Glutamatergic neuron (in vitro differentiated cells): ENCODE data around the gene OR2T8. TPM values are rescaled to one million over a fixed set of nuclear protein-coding genes. Genes with fewer than 3 reads are reported as not detected.

Experiments used
- DNase-seq: peaks from one replicate; pipeline ENCODE4 v3.0.0; 2022
- H3K27ac Mint-ChIP-seq: one replicate; pipeline ENCODE4 v1.8.0; 2020; ENCODE audit warnings: mild to moderate bottlenecking, mixed read lengths, inconsistent platforms; ENCODE audit not compliant: unreplicated experiment
- H3K27me3 Mint-ChIP-seq: one replicate; pipeline ENCODE4 v1.8.0; 2020; ENCODE audit warnings: mild to moderate bottlenecking, moderate library complexity, mixed read lengths, inconsistent platforms; ENCODE audit not compliant: unreplicated experiment
- H3K36me3 Mint-ChIP-seq: one replicate; pipeline ENCODE4 v1.8.0; 2020; ENCODE audit warnings: mild to moderate bottlenecking, mixed read lengths, inconsistent platforms; ENCODE audit not compliant: unreplicated experiment
- H3K4me1 Mint-ChIP-seq: one replicate; pipeline ENCODE4 v1.8.0; 2020; ENCODE audit warnings: mild to moderate bottlenecking, low read depth, mixed read lengths, inconsistent platforms; ENCODE audit not compliant: unreplicated experiment
- H3K4me3 Mint-ChIP-seq: one replicate; pipeline ENCODE4 v1.8.0; 2020; ENCODE audit warnings: mild to moderate bottlenecking, mixed read lengths, inconsistent platforms; ENCODE audit not compliant: unreplicated experiment
- H3K9me3 Mint-ChIP-seq: one replicate; pipeline ENCODE4 v1.8.0; 2020; ENCODE audit warnings: mild to moderate bottlenecking, moderate library complexity, mixed read lengths, inconsistent platforms; ENCODE audit not compliant: unreplicated experiment
- CTCF ChIP-seq: fragments of 200-600 bp; sonication (generic); IDR thresholded peaks from one replicate; pipeline ENCODE4 v1.5.0; 2021; ENCODE audit not compliant: partially characterized antibody, unreplicated experiment
- total RNA-seq: library from RNA; stranded (reverse); fragmentation: NEBNext Ultra II Directional; extraction: Animal tissue kit (Norgen Biotek cat#: 25700); gene quantifications from one replicate; pipeline ENCODE4 v1.2.1, GENCODE V29; 2021; ENCODE audit not compliant: unreplicated experiment

OR2T8 gene
- total RNA-seq, 1 donor from 2014 or later, result not detected

GRCh38 chr1:247966532-247967204 lies 46.6 kb downstream of the OR2T8 start:
- Mint-ChIP-seq H3K4me3 (no peak overlapping the region), H3K27ac (no peak overlapping the region), H3K4me1 (no peaks in the 10 kb centered on the region), H3K9me3 (peaks cover 2% of the 10 kb centered on the region), H3K27me3 (no peaks in the 10 kb centered on the region), H3K36me3 (no peaks in the 10 kb centered on the region)
- DNase-seq, result no peak
- TF ChIP-seq CTCF, result no peak

Other genes with a start within 250 kb of the OR2T8 start
- not detected for gene OR13G1, start 240.5 kb upstream of the OR2T8 start, total RNA-seq
- gene OR6F1, start 203.6 kb upstream of the OR2T8 start, total RNA-seq, result not detected
- not detected for gene OR14K1, start 181.6 kb upstream of the OR2T8 start, total RNA-seq
- gene OR14A2, start 172.1 kb upstream of the OR2T8 start, total RNA-seq, result not detected
- gene OR1C1, start 159.7 kb upstream of the OR2T8 start, total RNA-seq, result not detected
- gene OR14A16, start 96.1 kb upstream of the OR2T8 start, total RNA-seq, result not detected
- not detected for gene OR11L1, start 78.4 kb upstream of the OR2T8 start, total RNA-seq
- 5.2 TPM for gene TRIM58, start 63.1 kb upstream of the OR2T8 start, total RNA-seq
- 1.8 TPM for gene OR2W3, start 24.7 kb upstream of the OR2T8 start, total RNA-seq
- not detected for gene OR2AJ1, start 4.6 kb downstream of the OR2T8 start, total RNA-seq
- 0.61 TPM for gene OR2L8, start 28.6 kb downstream of the OR2T8 start, total RNA-seq
- gene OR2AK2, start 45.0 kb downstream of the OR2T8 start, total RNA-seq, result 0.49 TPM
- 0.22 TPM for gene OR2L5, start 93.4 kb downstream of the OR2T8 start, total RNA-seq
- gene OR2L2, start 109.8 kb downstream of the OR2T8 start, total RNA-seq, result 0.25 TPM
- 0.15 TPM for gene OR2L3, start 126.6 kb downstream of the OR2T8 start, total RNA-seq
- gene OR2L13, start 174.9 kb downstream of the OR2T8 start, total RNA-seq, result not detected
- gene OR2M5, start 224.9 kb downstream of the OR2T8 start, total RNA-seq, result not detected